HepG2 (cell line): ENCODE results near the gene TLCD1. TPM values are rescaled to one million over a fixed set of nuclear protein-coding genes. Genes with fewer than 3 reads are reported as not detected.

ENCODE experiments used
- ATAC-seq: fragments of 200-7000 bp; cut with Tn5 transposase; 3 replicates; pipeline ENCODE4 v1.9.1; 2020; ENCODE audit warnings: mild to moderate bottlenecking, moderate library complexity
- Bru-seq: library from RNA; stranded (reverse); fragments of 400-500 nt; gene quantifications from one replicate; lab custom pipeline; 2021; lab: Mats Ljungman, UMichigan
- BruChase-seq, 2 experiments: library from RNA; stranded (reverse); fragments of 400-500 nt; gene quantifications; one replicate each; lab custom pipeline; 2021; lab: Mats Ljungman, UMichigan
- BruUV-seq: library from RNA; stranded (reverse); fragments of 400-500 nt; replicated peaks from 2 replicates; lab custom pipeline; 2021; lab: Mats Ljungman, UMichigan
- CTCF ChIA-PET: fragments of 300-600 bp; formaldehyde crosslinking; extraction: SDS; loops from one replicate; lab custom pipeline; 2021; ENCODE audit warnings: low total read pairs, inconsistent platforms, low intra/inter-chr PET ratio; lab: Yijun Ruan, JAX
- POLR2A ChIA-PET: fragments of 350-600 bp; sonication (Branson Sonifier 250); formaldehyde crosslinking; loops from one replicate; lab custom pipeline; 2020; ENCODE audit warnings: antibody characterized with exemption, inconsistent platforms; lab: Yijun Ruan, JAX
- DNase-seq: peaks from one replicate; pipeline ENCODE4 v3.0.0-alpha.2; 2015; ENCODE audit warnings: low spot score
- FAIRE-seq: peaks from 3 replicates; lab custom pipeline; 2011; peaks lifted over from hg19 to GRCh38; lab: Jason Lieb, UNC
- H2AFZ ChIP-seq: one replicate; pipeline ENCODE4 v1.6.1; 2011; ENCODE audit warnings: low read length, inconsistent platforms
- H3K27ac ChIP-seq: fragments of 300-600 bp; 3 replicates; pipeline ENCODE4 v1.8.0; 2011; ENCODE audit warnings: mixed run types, mild to moderate bottlenecking, mixed read lengths, low read length, inconsistent platforms; ENCODE audit not compliant: insufficient read depth; ENCODE audit errors: extremely low read length
- H3K27me3 ChIP-seq, 2 experiments: fragments of 200-600 bp in 1 of 2; 2 replicates in 1 of 2; 3 replicates in 1 of 2; pipeline versions ENCODE4 v1.6.0 to v1.8.0; 2011; ENCODE audit warnings: low read length in 2 of 2, mild to moderate bottlenecking in 2 of 2, moderate library complexity in 2 of 2, inconsistent platforms in 1 of 2; ENCODE audit not compliant: insufficient read depth in 2 of 2, control insufficient read depth in 1 of 2
- H3K36me3 ChIP-seq, 2 experiments: fragments of 200-600 bp in 1 of 2; replicated peaks in 1 of 2; 2 replicates in 1 of 2; 3 replicates in 1 of 2; pipeline versions ENCODE4 v1.5.1 to v1.8.0; 2011; ENCODE audit warnings: low read length in 2 of 2, inconsistent platforms in 1 of 2; ENCODE audit not compliant: insufficient read depth in 2 of 2, control insufficient read depth in 1 of 2
- H3K4me1 ChIP-seq: 2 replicates; pipeline ENCODE4 v1.5.1; 2012; ENCODE audit warnings: low read length, inconsistent platforms; ENCODE audit not compliant: insufficient read depth
- H3K4me2 ChIP-seq: 2 replicates; pipeline ENCODE4 v1.6.0; 2011; ENCODE audit warnings: low read depth, low read length, inconsistent platforms
- H3K4me3 ChIP-seq, 3 experiments: fragments of 200-600 bp in 1 of 3; sonication (generic), shearing (Covaris generic) in 1 of 3; replicated peaks in 1 of 3; 2 replicates each; pipeline ENCODE4 v1.5.1; 2011 to 2016; ENCODE audit warnings: low read length in 3 of 3, inconsistent platforms in 2 of 3, low read depth in 2 of 3, mild to moderate bottlenecking in 2 of 3, control low read depth in 1 of 3, mixed read lengths in 1 of 3; ENCODE audit not compliant: insufficient read depth in 1 of 3
- H3K79me2 ChIP-seq: one replicate; pipeline ENCODE4 v1.6.1; 2011; ENCODE audit warnings: low read length, inconsistent platforms; ENCODE audit not compliant: insufficient read depth
- H3K9ac ChIP-seq: 2 replicates; pipeline ENCODE4 v1.6.0; 2011; ENCODE audit warnings: mild to moderate bottlenecking, low read depth, low read length, inconsistent platforms; ENCODE audit not compliant: insufficient read depth
- H3K9me3 ChIP-seq: 2 replicates; pipeline ENCODE4 v1.5.1; 2012; ENCODE audit warnings: mild to moderate bottlenecking, low read length
- H4K20me1 ChIP-seq: 2 replicates; pipeline ENCODE4 v1.6.0; 2011; ENCODE audit warnings: inconsistent platforms, mild to moderate bottlenecking, low read length, moderate library complexity; ENCODE audit not compliant: insufficient read depth
- ARNTL ChIP-seq: sonication (generic); formaldehyde crosslinking; IDR thresholded peaks from 2 replicates; pipeline ENCODE4 v1.4.0; 2020; ENCODE audit warnings: mild to moderate bottlenecking, missing genetic modification reagents
- EP300 ChIP-seq, 3 experiments: sonication (generic) in 1 of 3; formaldehyde crosslinking in 1 of 3; IDR thresholded peaks; 2 replicates each; pipeline versions ENCODE4 v1.5.1 to v1.6.1; 2011 to 2020; ENCODE audit warnings: low read depth in 2 of 3, low read length in 2 of 3, borderline replicate concordance in 1 of 3, improper control_type of control experiment in 1 of 3, mild to moderate bottlenecking in 1 of 3, missing genetic modification reagents in 1 of 3, moderate library complexity in 1 of 3
- NRL ChIP-seq: sonication (generic); formaldehyde crosslinking; IDR thresholded peaks from 2 replicates; pipeline ENCODE4 v1.5.0; 2020; ENCODE audit warnings: missing genetic modification reagents, mild to moderate bottlenecking, moderate library complexity, borderline replicate concordance
- SRSF4 ChIP-seq: fragments of 200-400 bp; formaldehyde crosslinking; IDR thresholded peaks from one replicate; pipeline ENCODE4 v1.6.1; 2018; ENCODE audit warnings: mild to moderate bottlenecking, low read depth, low read length, moderate library complexity; ENCODE audit not compliant: poor library complexity, severe bottlenecking
- TAF1 ChIP-seq: sonication (generic); formaldehyde crosslinking; IDR thresholded peaks from 2 replicates; pipeline ENCODE4 v1.4.0; 2020; ENCODE audit warnings: missing genetic modification reagents
- TBX2 ChIP-seq: sonication (generic); formaldehyde crosslinking; IDR thresholded peaks from 2 replicates; pipeline ENCODE4 v1.5.0; 2020; ENCODE audit warnings: missing genetic modification reagents, mild to moderate bottlenecking, borderline replicate concordance
- ZBTB2 ChIP-seq: sonication (generic); formaldehyde crosslinking; IDR thresholded peaks from 2 replicates; pipeline ENCODE4 v1.8.0; 2022; ENCODE audit warnings: low read depth, missing genetic modification reagents
- ZNF451 ChIP-seq: sonication (generic); formaldehyde crosslinking; IDR thresholded peaks from 2 replicates; pipeline ENCODE4 v1.5.0; 2020; ENCODE audit warnings: mild to moderate bottlenecking, missing genetic modification reagents
- ZNF691 ChIP-seq: sonication (generic); formaldehyde crosslinking; IDR thresholded peaks from 2 replicates; pipeline ENCODE4 v1.4.0; 2020; ENCODE audit warnings: missing genetic modification reagents, low read depth, mild to moderate bottlenecking, borderline replicate concordance
- WGBS: methylation state at CpG from one replicate; pipeline ENCODE4 v1.1.6; 2017; ENCODE audit warnings: low lambda C conversion rate; 5-methylcytosine and 5-hydroxymethylcytosine counted together
- in situ Hi-C: cut with HindIII; loops from 2 replicates; pipeline ENCODE4 v1.10.0; 2017; ENCODE audit warnings: low pct_unique_long_range_greater_than_20kb; ENCODE audit not compliant: extremely low pct_ligation_motif_present
- intact Hi-C: fragments of 100-400 bp; cut with micrococcal nuclease; formaldehyde crosslinking; loops from one replicate; pipeline ENCODE4 v1.10.0; 2022; ENCODE audit not compliant: unreplicated experiment
- long read RNA-seq, 2 experiments: library from RNA in 1 of 2; library from polyadenylated mRNA in 1 of 2; stranded (forward) in 1 of 2; unstranded in 1 of 2; transcript quantifications; one replicate each; pipeline ENCODE4 v2.0.0, GENCODE V29; 2019 to 2022
- polyA minus RNA-seq, 3 experiments: library from RNA; depleted of rRNA, polyadenylated mRNA; stranded (reverse); fragments of >200 nt; gene quantifications; 2 replicates each; pipeline ENCODE4 v1.2.3, GENCODE V29; 2011; ENCODE audit warnings: low replicate concordance in 1 of 3
- polyA plus RNA-seq, 8 experiments: library from polyadenylated mRNA; depleted of rRNA in 3 of 8; stranded (reverse) in 7 of 8; unstranded in 1 of 8; fragments of >200 nt; fragmentation: Illumina TruSeq in 4 of 8; extraction: Trizol in 4 of 8; gene quantifications; 2 replicates each; pipeline versions ENCODE4 v1.2.1 to v1.2.3, GENCODE V29; 2011 to 2016; ENCODE audit warnings: low read depth in 4 of 8, missing spikeins in 1 of 8, mixed read lengths in 1 of 8; ENCODE audit not compliant: insufficient read depth in 1 of 8
- total RNA-seq, 5 experiments: library from RNA; depleted of rRNA; stranded (reverse); fragments of >200 nt; fragmentation: Illumina TruSeq; extraction: Trizol; gene quantifications; 2 replicates each; pipeline ENCODE4 v1.2.3, GENCODE V29; 2016; ENCODE audit warnings: low read depth in 1 of 5
- TF ChIP-seq, protein P1 (sequence below): sonication (generic); formaldehyde crosslinking; IDR thresholded peaks from 2 replicates; pipeline ENCODE4 v1.5.1; 2020; ENCODE audit warnings: missing genetic modification reagents, mild to moderate bottlenecking, borderline replicate concordance

TLCD1 gene, protein sequence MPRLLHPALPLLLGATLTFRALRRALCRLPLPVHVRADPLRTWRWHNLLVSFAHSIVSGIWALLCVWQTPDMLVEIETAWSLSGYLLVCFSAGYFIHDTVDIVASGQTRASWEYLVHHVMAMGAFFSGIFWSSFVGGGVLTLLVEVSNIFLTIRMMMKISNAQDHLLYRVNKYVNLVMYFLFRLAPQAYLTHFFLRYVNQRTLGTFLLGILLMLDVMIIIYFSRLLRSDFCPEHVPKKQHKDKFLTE
- total RNA-seq (2016; rRNA removed; fragmentation: Illumina TruSeq; extraction: Trizol) (9.6 and 19.6 TPM in 2 replicates), polyA plus RNA-seq (2011; rRNA removed) (14.9 and 18.1 TPM in 2 replicates), polyA minus RNA-seq (2011; rRNA and poly(A)+ RNA removed; ENCODE audit: low replicate concordance) (20.6 and 67.0 TPM in 2 replicates), Bru-seq, nascent RNA (percentile 57 among the genes with signal in this experiment), BruChase-seq, experiment 1, labeled RNA remaining after a 6-hour chase (percentile 57 among the genes with signal in this experiment), BruChase-seq, experiment 2, labeled RNA remaining after a 2-hour chase (percentile 46 among the genes with signal in this experiment)
- 10.7 and 11.5 TPM in 2 replicates for total RNA-seq (2016; cell fraction: cytosol; rRNA removed; fragmentation: Illumina TruSeq; extraction: Trizol; ENCODE audit: low read depth)
- total RNA-seq (2016; cell fraction: insoluble cytoplasmic fraction; rRNA removed; fragmentation: Illumina TruSeq; extraction: Trizol), result 10.3 and 16.0 TPM in 2 replicates
- 10.0 and 16.0 TPM in 2 replicates for total RNA-seq (2016; cell fraction: membrane; rRNA removed; fragmentation: Illumina TruSeq; extraction: Trizol)
- 9.9 and 10.3 TPM in 2 replicates for total RNA-seq (2016; cell fraction: nucleus; rRNA removed; fragmentation: Illumina TruSeq; extraction: Trizol)
- 20.9 and 25.5 TPM in 2 replicates for polyA plus RNA-seq (2011; cell fraction: cytosol; rRNA removed)
- 6.9 and 8.8 TPM in 2 replicates for polyA plus RNA-seq (2011; cell fraction: nucleus; rRNA removed)
- 10.5 and 12.7 TPM in 2 replicates for polyA plus RNA-seq (2012)
- polyA plus RNA-seq (2016; cell fraction: cytosol; fragmentation: Illumina TruSeq; extraction: Trizol; ENCODE audit: low read depth), result 11.3 and 18.1 TPM in 2 replicates
- 10.2 and 11.3 TPM in 2 replicates for polyA plus RNA-seq (2016; cell fraction: insoluble cytoplasmic fraction; fragmentation: Illumina TruSeq; extraction: Trizol; ENCODE audit: low read depth)
- polyA plus RNA-seq (2016; cell fraction: membrane; fragmentation: Illumina TruSeq; extraction: Trizol; ENCODE audit: low read depth), result 11.2 and 17.1 TPM in 2 replicates
- polyA plus RNA-seq (2016; cell fraction: nucleus; fragmentation: Illumina TruSeq; extraction: Trizol; ENCODE audit: insufficient read depth, low read depth), result 24.7 and 27.8 TPM in 2 replicates
- 5.7 and 8.6 TPM in 2 replicates for polyA minus RNA-seq (2011; cell fraction: cytosol; rRNA and poly(A)+ RNA removed)
- 6.7 TPM in 2 replicates for polyA minus RNA-seq (2011; cell fraction: nucleus; rRNA and poly(A)+ RNA removed)
- long read RNA-seq, experiment 1, transcript TLCD1-201 (4 exons, 1,017 nt), result major isoform, 20 of 26 reads
- long read RNA-seq, experiment 1, partial matches to known transcripts, result 2 of 26 reads
- long read RNA-seq, experiment 1, other reads (novel, unspliced or antisense), result 4 of 26 reads
- long read RNA-seq, experiment 2, transcript TLCD1-201 (4 exons, 1,017 nt), result major isoform, 24 of 30 reads
- long read RNA-seq, experiment 2, partial matches to known transcripts, result 2 of 30 reads
- long read RNA-seq, experiment 2, other reads (novel, unspliced or antisense), result 4 of 30 reads

GRCh38 chr17:28726226-28726626, at the start of gene TLCD1:
TSS of gene TLCD1 (minus strand) at chr17:28726233. CDS start at chr17:28726097, 136 bp downstream.
- ATAC-seq, result peak; percentile 36
- Histone ChIP-seq H3K79me2 (peaks cover 25% of the 10 kb centered on the region), H3K9me3 (no peaks in the 10 kb centered on the region), H3K27ac (peak within 1 kb of the TSS; percentile 88), H4K20me1 (peaks cover 35% of the 10 kb centered on the region), H3K4me1 (peaks cover 60% of the 10 kb centered on the region), H3K36me3 (peaks cover 7 to 32% of the 10 kb centered on the region in 2 experiments; a peak in 4 of 5 replicates), H2AFZ (no peak within 1 kb of the TSS), H3K4me3 (peak within 1 kb of the TSS; percentile 73 to 90 (median 87)), H3K27me3 (no peaks in the 10 kb centered on the region; a peak in 1 of 5 replicates), H3K4me2 (peak within 1 kb of the TSS; percentile 90), H3K9ac (peak within 1 kb of the TSS; percentile 93)
- POLR2A ChIA-PET, result interaction anchor here (0.7 to 8.7 kb wide), 23 partner anchors 9 to 239 kb away, joined by 3 to 590 read pairs (median 6); partner anchors contain the start of genes BLTP2, DHRS13, ERAL1 and FAM222B
- intact Hi-C loops (loop anchor here (2.0 kb wide), 2 partner anchors 27 to 41 kb away; no protein-coding TSS in a partner anchor), in situ Hi-C loops (loop anchor here (25.0 kb wide), 1 partner anchor 386 kb away; no protein-coding TSS in a partner anchor)
- FAIRE-seq, result no peak
- DNase-seq, result peak; percentile 48
- no CpG with 5 or more reads among the region's 49 CpGs for WGBS
- no TSS peak for BruUV-seq
- CTCF ChIA-PET, result interaction anchor here (1.1 to 5.0 kb wide), 6 partner anchors 18 to 191 kb away, joined by 3 to 142 read pairs (median 5); partner anchors contain the start of genes DHRS13 and TRAF4
- TF ChIP-seq TAF1 (CRISPR knock-in tag) (no peak), TBX2 (CRISPR knock-in tag) (no peak), SRSF4 (no peak), NRL (CRISPR knock-in tag) (no peak), EP300 (IDR thresholded peaks at IDR 0.05; ENCODE audit: low read depth in 2 of 2, low read length in 2 of 2) (no peak), EP300 (CRISPR knock-in tag; IDR thresholded peaks at IDR 0.05; ENCODE audit: borderline replicate concordance) (no peak), ZNF691 (no peak), ZNF451 (CRISPR knock-in tag) (no peak), ARNTL (CRISPR knock-in tag) (no peak), ZBTB2 (CRISPR knock-in tag) (no peak)
- TF ChIP-seq, protein P1, sequence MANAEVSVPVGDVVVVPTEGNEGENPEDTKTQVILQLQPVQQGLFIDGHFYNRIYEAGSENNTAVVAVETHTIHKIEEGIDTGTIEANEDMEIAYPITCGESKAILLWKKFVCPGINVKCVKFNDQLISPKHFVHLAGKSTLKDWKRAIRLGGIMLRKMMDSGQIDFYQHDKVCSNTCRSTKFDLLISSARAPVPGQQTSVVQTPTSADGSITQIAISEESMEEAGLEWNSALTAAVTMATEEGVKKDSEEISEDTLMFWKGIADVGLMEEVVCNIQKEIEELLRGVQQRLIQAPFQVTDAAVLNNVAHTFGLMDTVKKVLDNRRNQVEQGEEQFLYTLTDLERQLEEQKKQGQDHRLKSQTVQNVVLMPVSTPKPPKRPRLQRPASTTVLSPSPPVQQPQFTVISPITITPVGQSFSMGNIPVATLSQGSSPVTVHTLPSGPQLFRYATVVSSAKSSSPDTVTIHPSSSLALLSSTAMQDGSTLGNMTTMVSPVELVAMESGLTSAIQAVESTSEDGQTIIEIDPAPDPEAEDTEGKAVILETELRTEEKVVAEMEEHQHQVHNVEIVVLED, result no peak
